ENCODE results near the gene USP12. TPM values are rescaled to one million over a fixed set of nuclear protein-coding genes. Genes with fewer than 3 reads are reported as not detected.
A peak's percentile ranks its signal among the peaks of the same experiment; 100 is the strongest.

Gene USP12
- total RNA-seq, 1 donor from 2014 or later, result 37.5 TPM

GRCh38 chr13:27208514-27208913, 36.9 kb upstream of the USP12 start:
- no peaks in the 10 kb centered on the region for H3K27me3 ChIP-seq
- H3K27ac ChIP-seq, result no peak overlapping the region
- no peak overlapping the region for H3K4me3 ChIP-seq
- ATAC-seq (no peak), DNase-seq (no peak)
- no peaks in the 10 kb centered on the region for H3K9me3 ChIP-seq
- intact Hi-C loops (cut with DNase I), result no loop called here
- no peaks in the 10 kb centered on the region for H3K36me3 ChIP-seq
- no peak for TF ChIP-seq CTCF (IDR thresholded peaks at IDR 0.05)
- H3K4me1 ChIP-seq, result no peaks in the 10 kb centered on the region

- intact Hi-C loops (cut with DNase I), result no loop called here
- ATAC-seq (peak; percentile 64), DNase-seq (no peak)
These were observed 32.2 kb upstream of the USP12 start for GRCh38 chr13:27203854-27204253.

GRCh38 chr13:27203186-27203585, 31.6 kb upstream of the USP12 start:
- no peaks in the 10 kb centered on the region for H3K4me1 ChIP-seq
- ATAC-seq (no peak), DNase-seq (no peak)
- no peaks in the 10 kb centered on the region for H3K27me3 ChIP-seq
- no peak overlapping the region for H3K4me3 ChIP-seq
- TF ChIP-seq CTCF (IDR thresholded peaks at IDR 0.05), result no peak
- no peaks in the 10 kb centered on the region for H3K9me3 ChIP-seq
- H3K27ac ChIP-seq, result no peak overlapping the region
- intact Hi-C loops (cut with DNase I), result no loop called here
- H3K36me3 ChIP-seq, result no peaks in the 10 kb centered on the region

More at GRCh38 chr13:27203854-27204253, 32.2 kb upstream of the USP12 start:
- no peaks in the 10 kb centered on the region for H3K9me3 ChIP-seq
- no peak overlapping the region for H3K27ac ChIP-seq
- peak; percentile 35 for TF ChIP-seq CTCF (IDR thresholded peaks at IDR 0.05)
- H3K4me3 ChIP-seq, result no peak overlapping the region
- no peaks in the 10 kb centered on the region for H3K27me3 ChIP-seq
- no peaks in the 10 kb centered on the region for H3K36me3 ChIP-seq
- H3K4me1 ChIP-seq, result no peaks in the 10 kb centered on the region

- Histone ChIP-seq H3K4me1 (no peaks in the 10 kb centered on the region), H3K27ac (no peak overlapping the region), H3K4me3 (no peak overlapping the region), H3K36me3 (no peaks in the 10 kb centered on the region), H3K27me3 (no peaks in the 10 kb centered on the region), H3K9me3 (no peaks in the 10 kb centered on the region)
- ATAC-seq, result no peak
- no peak for DNase-seq
- no peak for TF ChIP-seq CTCF (IDR thresholded peaks at IDR 0.05)
- intact Hi-C loops (cut with DNase I), result no loop called here
These were observed 30.1 kb upstream of the USP12 start for GRCh38 chr13:27201661-27202060.

- Histone ChIP-seq H3K9me3 (no peaks in the 10 kb centered on the region), H3K4me1 (no peaks in the 10 kb centered on the region), H3K27ac (no peak overlapping the region), H3K4me3 (no peak overlapping the region), H3K27me3 (no peaks in the 10 kb centered on the region), H3K36me3 (no peaks in the 10 kb centered on the region)
- ATAC-seq (no peak), DNase-seq (no peak)
- no peak for TF ChIP-seq CTCF (IDR thresholded peaks at IDR 0.05)
- intact Hi-C loops (cut with DNase I), result no loop called here
These were observed 28.9 kb upstream of the USP12 start for GRCh38 chr13:27200413-27201070.

GRCh38 chr13:27199696-27200095, 28.1 kb upstream of the USP12 start:
- DNase-seq (no peak), ATAC-seq (no peak)
- no peak for TF ChIP-seq CTCF (IDR thresholded peaks at IDR 0.05)
- Histone ChIP-seq H3K9me3 (no peaks in the 10 kb centered on the region), H3K27me3 (no peaks in the 10 kb centered on the region), H3K4me1 (no peaks in the 10 kb centered on the region), H3K4me3 (no peak overlapping the region), H3K27ac (no peak overlapping the region), H3K36me3 (no peaks in the 10 kb centered on the region)
- intact Hi-C loops (cut with DNase I), result no loop called here
